NOMO-1 treated with DMSO at 0.1 percent for 48 hours (cell line): ENCODE measurements around the gene DAO.
"Not testable (repeated sequence)": the region's sequence is repeated elsewhere in the genome, so short reads cannot be mapped to it uniquely, and the experiment has no call there.

ENCODE experiments used
- DNase-seq: peaks from one replicate; lab custom pipeline; 2025; ENCODE audit not compliant: unreplicated experiment; lab: John Stamatoyannopoulos, UW

The DAO gene

GRCh38 chr12:108849660-108850059 is 30.2 kb upstream of the DAO start:
- no peak for DNase-seq

- peak; percentile 77 for DNase-seq
These were observed 28.9 kb upstream of the DAO start for GRCh38 chr12:108850854-108851573.

- DNase-seq: no peak
These were observed 27.1 kb upstream of the DAO start for GRCh38 chr12:108852674-108853309.

- DNase-seq: no peak
These were observed 26.5 kb upstream of the DAO start for GRCh38 chr12:108853426-108853825.

DNA sequence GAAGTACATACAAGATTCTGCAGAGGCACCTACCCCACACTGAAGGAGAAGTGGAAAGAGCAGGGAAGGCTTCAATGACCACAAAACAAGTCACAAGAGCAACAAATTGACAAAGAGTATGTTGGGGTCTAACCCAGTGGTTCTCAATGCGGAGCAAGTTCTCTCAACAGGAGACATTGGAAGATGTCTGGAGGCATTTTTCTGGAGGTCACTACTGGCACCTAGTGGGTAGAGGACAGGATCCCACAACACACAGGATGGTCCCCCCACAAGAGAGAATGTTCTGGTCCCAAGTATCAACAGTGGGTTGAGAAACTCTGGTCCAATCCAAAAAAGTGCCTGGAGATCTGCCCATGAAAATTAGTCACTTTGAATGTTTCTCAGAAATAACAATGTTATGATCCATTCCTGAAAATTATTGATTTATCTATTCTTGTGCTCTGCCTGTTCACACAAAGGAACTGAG is 25.9 kb upstream of the DAO start:
- DNase-seq: no peak

GRCh38 chr12:108854451-108855283 is 25.2 kb upstream of the DAO start:
- no peak for DNase-seq

- DNase-seq: no peak
These were observed 24.4 kb upstream of the DAO start for GRCh38 chr12:108855284-108856169.

- no peak for DNase-seq
These were observed 23.8 kb upstream of the DAO start for GRCh38 chr12:108856170-108856427.

DNA sequence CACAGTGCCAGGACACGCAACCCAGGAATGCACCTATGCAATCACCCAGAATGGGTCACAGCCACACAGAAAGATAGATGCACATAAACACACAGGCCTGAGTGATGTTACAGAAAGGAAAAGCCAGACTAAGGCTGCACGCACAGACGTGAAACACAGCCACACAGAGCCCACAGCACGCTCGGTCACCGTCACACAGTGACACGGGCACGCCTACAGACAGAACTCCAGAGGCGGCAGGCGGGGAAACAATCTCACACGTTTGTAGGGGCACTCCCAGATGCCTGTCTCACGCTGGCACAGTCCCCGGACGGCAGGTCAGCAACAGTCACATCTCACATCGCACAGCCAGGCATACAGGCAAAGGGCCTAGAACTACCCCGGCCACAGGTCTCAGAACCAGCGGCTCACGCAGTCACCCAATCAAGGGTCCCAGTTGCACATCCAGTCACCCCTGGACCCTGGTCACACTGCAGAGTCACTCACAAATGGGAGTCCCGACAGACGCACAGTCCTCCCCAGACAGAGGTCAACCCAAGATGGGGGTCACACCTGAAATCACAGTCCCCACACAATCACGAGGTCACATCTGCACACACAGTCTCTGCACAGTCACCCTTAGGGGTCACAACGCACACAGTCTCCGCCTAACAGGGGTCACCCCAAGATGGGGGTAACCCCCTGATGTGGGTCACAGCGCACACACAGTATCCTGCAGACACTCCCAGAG is 23.3 kb upstream of the DAO start:
- DNase-seq: peak; percentile 21

DNA sequence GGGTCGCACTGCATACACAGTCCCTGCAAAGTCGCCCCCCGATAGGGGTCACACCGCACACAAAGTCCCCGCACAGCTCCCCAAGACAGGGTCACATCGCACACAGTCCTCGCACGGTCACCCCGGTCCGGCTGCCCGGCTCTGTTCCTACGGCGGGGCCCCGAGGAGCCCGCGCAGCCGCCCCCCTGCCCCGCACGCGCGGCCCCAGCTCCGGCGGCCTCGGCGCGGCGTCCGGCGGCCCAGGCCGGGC is 22.8 kb upstream of the DAO start:
- DNase-seq: no peak

DNA sequence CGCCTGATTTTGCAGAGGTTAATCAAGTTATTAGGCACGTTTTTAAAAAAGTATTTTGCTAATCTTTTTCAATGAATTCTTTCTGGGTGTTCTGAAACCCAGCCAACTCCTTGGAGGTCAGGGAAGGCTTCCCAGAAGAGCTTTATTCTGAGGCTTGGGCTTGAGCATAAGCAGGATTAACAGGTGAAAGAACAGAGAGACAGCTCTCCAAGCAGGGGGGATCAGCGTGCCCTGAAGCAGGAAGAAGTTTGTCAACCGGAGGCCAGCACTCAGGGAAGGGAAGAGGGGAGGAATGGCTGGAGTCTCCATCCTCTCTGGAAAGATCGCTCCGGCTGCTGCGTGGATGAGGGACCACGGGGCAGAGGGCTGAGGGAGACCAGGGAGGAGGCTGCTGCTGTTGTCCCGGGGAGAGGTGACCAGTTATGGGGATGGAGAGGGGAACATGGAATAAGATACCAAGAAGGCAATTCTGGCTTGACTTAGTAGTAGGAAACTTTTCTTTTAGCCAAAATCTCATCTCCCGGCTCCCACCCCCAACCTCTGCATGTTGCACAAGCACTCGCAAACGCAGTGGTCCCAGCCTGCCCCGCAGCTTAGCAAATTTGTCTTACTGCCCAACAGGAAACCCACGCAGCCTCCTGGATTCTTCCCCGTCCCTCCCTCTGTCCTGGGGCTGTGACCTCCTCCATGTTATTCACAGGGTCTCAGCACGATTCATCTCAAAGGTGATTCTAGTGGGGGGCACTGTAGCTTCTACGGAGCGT is 21.4 kb upstream of the DAO start:
- no peak for DNase-seq

DNA sequence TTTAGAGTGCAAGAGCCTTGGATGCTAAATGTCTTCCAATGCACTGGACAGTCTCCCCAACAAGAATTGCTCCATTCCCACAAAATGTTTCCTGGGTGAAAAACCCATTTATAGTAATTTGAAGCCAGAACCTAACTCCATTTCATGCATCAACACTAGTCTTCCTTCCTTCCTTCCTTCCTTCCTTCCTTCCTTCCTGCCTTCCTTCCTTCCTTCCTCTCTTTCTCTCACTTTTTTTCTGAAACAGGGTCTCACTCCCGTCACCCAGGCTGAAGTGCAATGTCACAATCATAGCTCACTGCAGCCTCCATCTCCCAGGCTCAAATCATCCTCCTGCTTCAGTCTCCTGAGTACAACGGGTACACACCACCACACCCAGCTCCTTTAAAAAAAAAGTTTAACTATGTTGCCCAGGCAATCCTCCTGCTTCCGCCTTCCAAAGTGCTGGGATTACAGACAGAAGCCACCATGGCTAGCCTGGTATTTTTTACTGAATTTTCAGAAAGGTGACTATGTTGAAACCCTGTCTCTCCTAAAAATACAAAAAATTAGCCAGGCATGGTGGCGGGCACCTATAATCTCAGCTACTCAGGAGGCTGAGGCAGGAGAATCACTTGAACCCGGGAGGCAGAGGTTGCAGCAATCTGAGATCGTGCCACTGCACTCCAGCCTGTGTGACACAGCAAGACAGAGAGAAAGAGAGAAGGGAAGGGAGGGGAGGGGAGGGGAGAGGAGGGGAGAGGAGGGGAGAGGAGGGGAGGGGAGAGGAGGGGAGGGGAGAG is 20.6 kb upstream of the DAO start:
- DNase-seq: not testable (repeated sequence)

- DNase-seq: no peak
These were observed 20.0 kb upstream of the DAO start for GRCh38 chr12:108859923-108860291.

- DNase-seq: peak; percentile 46
These were observed 19.4 kb upstream of the DAO start for GRCh38 chr12:108860443-108860842.

- peak; percentile 95 for DNase-seq
These were observed 17.9 kb upstream of the DAO start for GRCh38 chr12:108861878-108862587.

GRCh38 chr12:108862588-108862959 is 17.3 kb upstream of the DAO start:
- peak; percentile 14 for DNase-seq

DNA sequence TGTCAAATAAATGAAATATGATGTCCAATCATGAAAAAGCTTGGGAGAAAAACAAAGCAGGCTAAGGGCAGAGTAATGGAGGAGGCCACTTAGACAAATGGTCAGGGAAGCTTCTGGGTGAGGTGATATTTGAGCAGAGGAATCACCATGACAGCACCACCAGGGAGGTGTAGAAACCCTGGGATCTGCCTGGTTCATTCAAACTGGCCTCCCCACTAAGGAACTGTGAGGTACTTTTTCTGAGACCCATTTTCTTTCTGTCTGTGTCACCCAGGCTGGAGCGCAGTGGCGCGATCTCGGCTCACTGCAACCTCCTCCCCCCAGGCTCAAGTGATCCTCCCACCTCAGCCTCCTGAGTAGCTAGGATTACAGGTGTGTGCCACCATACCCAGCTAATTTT is 14.7 kb upstream of the DAO start:
- no peak for DNase-seq

DNA sequence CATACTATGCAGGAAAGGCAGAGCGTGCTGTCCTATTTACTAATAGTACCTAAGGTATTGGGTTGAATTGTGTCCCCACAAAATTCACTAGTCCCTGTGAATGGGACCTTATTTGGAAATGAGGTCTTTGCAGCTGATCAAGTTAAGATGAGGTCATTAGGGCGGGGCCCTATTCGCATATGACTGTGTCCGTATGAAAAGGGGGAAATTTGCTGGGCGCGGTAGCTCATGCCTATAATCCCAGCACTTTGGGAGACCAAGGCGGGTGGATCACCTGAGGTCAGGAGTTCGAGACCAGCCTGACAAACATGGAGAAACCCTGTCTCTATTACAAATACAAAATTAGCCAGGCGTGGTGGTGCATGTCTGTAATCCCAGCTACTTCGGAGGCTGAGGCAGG is 13.8 kb upstream of the DAO start:
- DNase-seq: not testable (repeated sequence)

GRCh38 chr12:108868781-108869180 is 11.1 kb upstream of the DAO start:
- DNase-seq: no peak
